Caco-2 (cell line): Measurements from ENCODE around the gene MYO1E. TPM values are rescaled to one million over a fixed set of nuclear protein-coding genes. Genes with fewer than 3 reads are reported as not detected.
"Not testable (repeated sequence)": the region's sequence is repeated elsewhere in the genome, so short reads cannot be mapped to it uniquely, and the experiment has no call there.

Source experiments
- BruUV-seq: library from RNA; stranded (reverse); fragments of 400-500 nt; replicated peaks from 2 replicates; lab custom pipeline; 2021; lab: Mats Ljungman, UMichigan
- CTCF ChIA-PET: fragments of 300-600 bp; sonication (Branson Sonifier 250); formaldehyde crosslinking; loops from one replicate; lab custom pipeline; 2022; ENCODE audit warnings: antibody characterized with exemption; lab: Charles Lee
- POLR2A ChIA-PET: fragments of 300-600 bp; sonication (Branson Sonifier 250); formaldehyde crosslinking; loops from one replicate; lab custom pipeline; 2022; ENCODE audit warnings: antibody characterized with exemption; lab: Charles Lee
- DNase-seq, 2 experiments: peaks; one replicate each; pipeline versions ENCODE4 v3.0.0 to v3.0.0-alpha.2; 2020 to 2022
- H3K27me3 ChIP-seq: replicated peaks from 2 replicates; pipeline ENCODE4 v1.6.0; 2011; ENCODE audit warnings: low read length; ENCODE audit not compliant: control insufficient read depth, insufficient read depth
- H3K36me3 ChIP-seq: 2 replicates; pipeline ENCODE4 v1.5.1; 2011; ENCODE audit warnings: low read length; ENCODE audit not compliant: control insufficient read depth, insufficient read depth
- H3K4me1 ChIP-seq: fragments of 250-450 bp; sonication (Bioruptor Pico); 2 replicates; pipeline ENCODE4 v1.5.1; 2020; ENCODE audit warnings: mild to moderate bottlenecking
- H3K4me3 ChIP-seq: 2 replicates; pipeline ENCODE4 v1.5.1; 2011; ENCODE audit warnings: low read depth, mild to moderate bottlenecking, control low read depth, low read length
- H3K9me3 ChIP-seq: fragments of 250-450 bp; sonication (Bioruptor Pico); 2 replicates; pipeline ENCODE4 v1.5.1; 2020; ENCODE audit warnings: mild to moderate bottlenecking, moderate library complexity
- H3K27ac Mint-ChIP-seq: one replicate; pipeline ENCODE4 v1.8.0; 2022; ENCODE audit warnings: mixed read lengths; ENCODE audit not compliant: unreplicated experiment
- H3K27me3 Mint-ChIP-seq: one replicate; pipeline ENCODE4 v1.8.0; 2022; ENCODE audit warnings: mixed read lengths; ENCODE audit not compliant: insufficient read depth, unreplicated experiment
- H3K36me3 Mint-ChIP-seq: one replicate; pipeline ENCODE4 v1.8.0; 2022; ENCODE audit warnings: mild to moderate bottlenecking, mixed read lengths; ENCODE audit not compliant: insufficient read depth, unreplicated experiment
- H3K4me1 Mint-ChIP-seq: one replicate; pipeline ENCODE4 v1.8.0; 2022; ENCODE audit warnings: low read depth, mixed read lengths; ENCODE audit not compliant: unreplicated experiment
- H3K4me3 Mint-ChIP-seq: one replicate; pipeline ENCODE4 v1.8.0; 2022; ENCODE audit warnings: mild to moderate bottlenecking, moderate library complexity, mixed read lengths; ENCODE audit not compliant: unreplicated experiment
- H3K9me3 Mint-ChIP-seq: one replicate; pipeline ENCODE4 v1.8.0; 2022; ENCODE audit warnings: mixed read lengths; ENCODE audit not compliant: unreplicated experiment
- intact Hi-C: fragments of 100-400 bp; cut with micrococcal nuclease; formaldehyde crosslinking; loops from one replicate; pipeline ENCODE4 v1.10.0; 2022; ENCODE audit not compliant: unreplicated experiment
- total RNA-seq: library from RNA; stranded (reverse); gene quantifications from 2 replicates; pipeline ENCODE4 v1.2.3, GENCODE V29; 2022
- TF ChIP-seq, protein P1 (sequence below), 2 experiments: fragments of 200-600 bp in 1 of 2; IDR thresholded peaks; 1 replicate in 1 of 2; 2 replicates in 1 of 2; pipeline versions ENCODE4 v1.5.1 to v1.8.0; 2011 to 2022; ENCODE audit warnings: antibody characterized with exemption in 1 of 2, control low read depth in 1 of 2, inconsistent platforms in 1 of 2, low read depth in 1 of 2, low read length in 1 of 2, mild to moderate bottlenecking in 1 of 2, moderate library complexity in 1 of 2; ENCODE audit not compliant: insufficient read depth in 1 of 2, severe bottlenecking in 1 of 2, unreplicated experiment in 1 of 2

MYO1E gene
- total RNA-seq, 1 experiment from 2014 or later = 187 TPM

DNA sequence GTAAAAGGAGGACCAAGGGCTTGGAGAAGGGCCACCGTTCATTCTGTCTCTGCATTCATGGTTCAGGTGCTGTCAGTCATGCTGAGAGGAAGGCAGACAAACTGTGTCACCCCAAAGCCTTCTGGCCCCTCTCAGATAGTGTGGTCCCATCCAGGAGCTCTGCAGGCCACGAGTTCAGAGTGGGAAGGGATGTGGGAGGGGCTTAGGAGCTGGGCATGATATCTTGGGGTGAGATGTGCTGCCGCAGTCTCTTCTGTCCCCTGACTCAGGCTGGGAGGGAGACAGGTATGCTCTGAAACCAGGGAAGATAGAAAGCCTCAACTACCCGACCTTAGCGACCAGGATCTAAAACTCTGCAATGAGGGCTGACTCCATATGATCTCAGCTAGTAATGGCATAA, 19.6 kb upstream of the MYO1E start:
- TF ChIP-seq, protein P1, sequence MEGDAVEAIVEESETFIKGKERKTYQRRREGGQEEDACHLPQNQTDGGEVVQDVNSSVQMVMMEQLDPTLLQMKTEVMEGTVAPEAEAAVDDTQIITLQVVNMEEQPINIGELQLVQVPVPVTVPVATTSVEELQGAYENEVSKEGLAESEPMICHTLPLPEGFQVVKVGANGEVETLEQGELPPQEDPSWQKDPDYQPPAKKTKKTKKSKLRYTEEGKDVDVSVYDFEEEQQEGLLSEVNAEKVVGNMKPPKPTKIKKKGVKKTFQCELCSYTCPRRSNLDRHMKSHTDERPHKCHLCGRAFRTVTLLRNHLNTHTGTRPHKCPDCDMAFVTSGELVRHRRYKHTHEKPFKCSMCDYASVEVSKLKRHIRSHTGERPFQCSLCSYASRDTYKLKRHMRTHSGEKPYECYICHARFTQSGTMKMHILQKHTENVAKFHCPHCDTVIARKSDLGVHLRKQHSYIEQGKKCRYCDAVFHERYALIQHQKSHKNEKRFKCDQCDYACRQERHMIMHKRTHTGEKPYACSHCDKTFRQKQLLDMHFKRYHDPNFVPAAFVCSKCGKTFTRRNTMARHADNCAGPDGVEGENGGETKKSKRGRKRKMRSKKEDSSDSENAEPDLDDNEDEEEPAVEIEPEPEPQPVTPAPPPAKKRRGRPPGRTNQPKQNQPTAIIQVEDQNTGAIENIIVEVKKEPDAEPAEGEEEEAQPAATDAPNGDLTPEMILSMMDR (IDR thresholded peaks at IDR 0.05; ENCODE audit: insufficient read depth in 1 of 2, low read depth in 1 of 2, low read length in 1 of 2, severe bottlenecking in 1 of 2, unreplicated experiment in 1 of 2) = no peak
- H3K9me3 ChIP-seq = no peaks in the 10 kb centered on the region
- Mint-ChIP-seq H3K36me3 (no peaks in the 10 kb centered on the region), H3K27ac (no peak overlapping the region), H3K27me3 (no peaks in the 10 kb centered on the region), H3K4me1 (peaks cover 8% of the 10 kb centered on the region), H3K4me3 (no peak overlapping the region), H3K9me3 (no peaks in the 10 kb centered on the region)
- intact Hi-C loops = no loop called here
- no peaks in the 10 kb centered on the region for H3K4me1 ChIP-seq
- ChIA-PET POLR2A (no interaction called here), CTCF (no interaction called here)
- DNase-seq = no peak
- H3K36me3 ChIP-seq = no peaks in the 10 kb centered on the region
- no peak overlapping the region for H3K4me3 ChIP-seq
- H3K27me3 ChIP-seq = no peaks in the 10 kb centered on the region
- BruUV-seq = no TSS peak

DNA sequence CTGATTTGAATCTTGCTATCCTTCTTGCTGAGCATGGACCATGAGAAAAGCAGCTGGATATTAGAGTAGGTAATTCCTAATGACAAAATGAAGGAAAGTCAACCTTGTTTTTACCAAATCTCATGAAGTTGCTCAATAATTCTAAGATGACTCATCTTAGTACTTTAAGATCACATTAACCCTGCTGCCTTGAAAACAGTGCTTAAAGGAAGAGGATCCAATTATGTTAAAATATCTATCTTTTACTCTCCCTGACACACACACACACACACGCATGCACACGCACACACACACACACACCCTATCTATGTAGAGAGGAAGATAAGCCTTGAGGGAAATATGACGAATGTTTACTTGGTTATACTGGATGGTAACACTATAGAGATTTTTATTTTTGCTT, 16.0 kb upstream of the MYO1E start:
- CTCF ChIA-PET = no interaction called here
- no peak overlapping the region for H3K4me3 Mint-ChIP-seq

DNA sequence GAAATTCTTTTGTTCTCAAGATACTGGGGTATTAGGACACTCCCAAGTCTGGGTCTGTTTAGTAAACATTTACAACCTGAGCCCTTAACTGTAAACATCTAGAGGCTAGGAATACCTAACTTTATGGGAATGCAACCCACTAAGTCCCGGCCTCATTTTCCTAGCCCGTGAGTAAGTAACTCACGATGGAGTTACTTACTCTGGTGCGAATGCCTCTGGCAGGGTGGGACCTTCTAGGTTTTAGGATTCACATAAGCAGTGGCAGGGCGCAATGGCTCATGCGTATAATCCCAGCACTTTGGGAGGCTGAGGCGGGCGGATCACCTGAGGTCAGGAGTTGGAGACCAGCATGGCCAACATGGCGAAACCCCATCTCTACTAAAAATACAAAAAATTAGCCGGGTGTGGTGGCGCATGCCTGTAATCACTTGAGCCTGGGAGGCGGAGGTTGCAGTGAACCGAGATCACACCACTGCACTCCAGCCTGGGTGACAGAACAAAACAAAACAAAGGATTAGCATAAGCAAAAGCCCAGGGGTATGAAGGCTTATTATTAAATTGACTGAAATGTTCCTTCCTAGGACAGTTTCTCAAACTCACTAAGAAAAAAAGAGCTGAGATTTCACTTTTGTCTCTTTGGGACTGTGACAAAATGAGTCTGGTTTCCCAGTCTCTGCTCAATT, 14.7 kb upstream of the MYO1E start:
- H3K27me3 ChIP-seq, DNase-seq, H3K36me3 Mint-ChIP-seq, H3K4me3 Mint-ChIP-seq, H3K4me1 ChIP-seq, BruUV-seq, H3K4me3 ChIP-seq, H3K36me3 ChIP-seq, intact Hi-C loops, H3K9me3 Mint-ChIP-seq, H3K9me3 ChIP-seq, H3K27ac Mint-ChIP-seq, H3K27me3 Mint-ChIP-seq, H3K4me1 Mint-ChIP-seq, CTCF ChIA-PET: not testable (repeated sequence)
- POLR2A ChIA-PET = interaction anchor here (0.9 kb wide), 1 partner anchor 14 kb away, joined by 4 read pairs; the partner anchor contains the start of gene MYO1E

More for the DNA sequence above, 16.0 kb upstream of the MYO1E start:
- intact Hi-C loops = no loop called here
- BruUV-seq = no TSS peak
- Mint-ChIP-seq H3K27me3 (no peaks in the 10 kb centered on the region), H3K4me1 (no peaks in the 10 kb centered on the region), H3K27ac (no peak overlapping the region), H3K9me3 (no peaks in the 10 kb centered on the region), H3K36me3 (no peaks in the 10 kb centered on the region)
- H3K4me3 ChIP-seq = no peak overlapping the region
- no peaks in the 10 kb centered on the region for H3K27me3 ChIP-seq
- TF ChIP-seq, protein P1 (IDR thresholded peaks at IDR 0.05; ENCODE audit: insufficient read depth in 1 of 2, low read depth in 1 of 2, low read length in 1 of 2, severe bottlenecking in 1 of 2, unreplicated experiment in 1 of 2) = no peak
- no peaks in the 10 kb centered on the region for H3K4me1 ChIP-seq
- no peak for DNase-seq
- H3K36me3 ChIP-seq = no peaks in the 10 kb centered on the region
- no peaks in the 10 kb centered on the region for H3K9me3 ChIP-seq
- POLR2A ChIA-PET = interaction anchor here (0.9 kb wide), 1 partner anchor 16 kb away, joined by 4 read pairs; the partner anchor contains the start of gene MYO1E
